A673 (cell line): ENCODE results near the gene CENPN. TPM values are rescaled to one million over a fixed set of nuclear protein-coding genes. Genes with fewer than 3 reads are reported as not detected.

Source experiments
- BruUV-seq: library from RNA; stranded (reverse); fragments of 400-500 nt; replicated peaks from 2 replicates; lab custom pipeline; 2021; lab: Mats Ljungman, UMichigan
- CTCF ChIA-PET: fragments of 300-600 bp; sonication (Branson Sonifier 250); formaldehyde crosslinking; loops from one replicate; lab custom pipeline; 2022; ENCODE audit warnings: antibody characterized with exemption; lab: Charles Lee
- POLR2A ChIA-PET: fragments of 300-600 bp; sonication (Branson Sonifier 250); formaldehyde crosslinking; loops from one replicate; lab custom pipeline; 2022; ENCODE audit warnings: antibody characterized with exemption; ENCODE audit not compliant: low non-redundant PET; lab: Charles Lee
- DNase-seq: peaks from one replicate; pipeline ENCODE4 v3.0.0-alpha.2; 2015; ENCODE audit warnings: low spot score
- H3K27ac ChIP-seq: fragments of 200-600 bp; sonication (generic); 2 replicates; pipeline ENCODE4 v1.5.1; 2016; ENCODE audit warnings: mixed run types, low read depth, mild to moderate bottlenecking, mixed read lengths, antibody characterized with exemption, low read length; ENCODE audit not compliant: poor library complexity, severe bottlenecking
- H3K27me3 ChIP-seq: fragments of 200-600 bp; sonication (generic); replicated peaks from 2 replicates; pipeline ENCODE4 v1.6.1; 2017; ENCODE audit warnings: mixed run types, low read depth, mild to moderate bottlenecking, mixed read lengths, antibody characterized with exemption, low read length; ENCODE audit not compliant: insufficient read depth, poor library complexity
- H3K36me3 ChIP-seq: fragments of 200-600 bp; sonication (generic); 2 replicates; pipeline ENCODE4 v1.6.1; 2016; ENCODE audit warnings: mixed run types, mild to moderate bottlenecking, mixed read lengths, antibody characterized with exemption, low read length; ENCODE audit not compliant: insufficient read depth, poor library complexity, severe bottlenecking
- H3K4me1 ChIP-seq: fragments of 200-600 bp; sonication (generic); 2 replicates; pipeline ENCODE4 v1.6.1; 2017; ENCODE audit warnings: mixed run types, mild to moderate bottlenecking, mixed read lengths, antibody characterized with exemption, low read length; ENCODE audit not compliant: insufficient read depth, poor library complexity, severe bottlenecking
- H3K4me3 ChIP-seq: fragments of 200-600 bp; sonication (generic); 2 replicates; pipeline ENCODE4 v1.5.1; 2016; ENCODE audit warnings: low read depth, mixed run types, mild to moderate bottlenecking, mixed read lengths, low read length; ENCODE audit not compliant: poor library complexity, severe bottlenecking
- H3K9me3 ChIP-seq: fragments of 200-600 bp; sonication (generic); 2 replicates; pipeline ENCODE4 v1.6.1; 2016; ENCODE audit warnings: mixed run types, low read depth, mild to moderate bottlenecking, mixed read lengths, antibody characterized with exemption, low read length; ENCODE audit not compliant: poor library complexity, severe bottlenecking
- CTCF ChIP-seq: fragments of 300-800, 200-600 bp; sonication (generic); conservative IDR thresholded peaks from 2 replicates; pipeline ENCODE4 v1.5.1; 2017; ENCODE audit warnings: low read depth, mild to moderate bottlenecking, antibody characterized with exemption, low read length, moderate library complexity, mixed read lengths
- EZH2 ChIP-seq: fragments of 200-600 bp; sonication (generic); IDR thresholded peaks from 2 replicates; pipeline ENCODE4 v1.6.1; 2017; ENCODE audit warnings: borderline replicate concordance, low read depth, mild to moderate bottlenecking, mixed read lengths, antibody characterized with exemption, low read length; ENCODE audit not compliant: poor library complexity, severe bottlenecking
- intact Hi-C: fragments of 100-400 bp; cut with micrococcal nuclease; formaldehyde crosslinking; loops from one replicate; pipeline ENCODE4 v1.10.0; 2022; ENCODE audit not compliant: unreplicated experiment
- total RNA-seq: library from RNA; stranded (reverse); gene quantifications from 2 replicates; pipeline ENCODE4 v1.2.3, GENCODE V29; 2021

CENPN gene
- total RNA-seq, 1 experiment from 2014 or later: 109 TPM

DNA sequence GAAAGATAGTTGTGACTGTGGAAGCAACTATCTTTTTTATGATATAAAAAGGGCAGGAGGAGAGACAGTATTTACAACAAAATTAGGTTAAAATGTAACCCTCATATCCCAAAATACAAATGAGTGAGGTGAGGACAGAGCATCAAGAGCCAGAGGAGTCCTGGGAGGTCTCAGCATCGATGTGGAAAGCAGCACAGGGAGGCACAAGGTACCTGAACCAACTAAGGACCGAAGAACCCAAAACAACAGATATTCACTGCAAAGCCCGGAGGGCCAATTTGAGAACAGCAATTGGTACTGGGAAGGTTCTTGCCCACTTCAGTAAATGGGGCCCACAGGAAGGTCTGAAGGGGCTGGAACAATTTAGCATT lies 37.9 kb upstream of the CENPN start:
- ChIA-PET POLR2A (no interaction called here), CTCF (interaction anchor here (0.6 kb wide), 1 partner anchor 18 kb away, joined by 5 read pairs; no protein-coding TSS in a partner anchor)
- BruUV-seq: no TSS peak
- no peaks in the 10 kb centered on the region for H3K27me3 ChIP-seq
- intact Hi-C loops: no loop called here
- no peak overlapping the region for H3K27ac ChIP-seq
- no peak for DNase-seq
- H3K4me3 ChIP-seq: no peak overlapping the region
- H3K36me3 ChIP-seq: peaks cover 7% of the 10 kb centered on the region
- H3K4me1 ChIP-seq: no peaks in the 10 kb centered on the region
- no peaks in the 10 kb centered on the region for H3K9me3 ChIP-seq
- TF ChIP-seq EZH2: no peak
- TF ChIP-seq CTCF: no peak

GRCh38 chr16:80971819-80972218 lies 35.2 kb upstream of the CENPN start:
- CTCF ChIA-PET: no interaction called here
- POLR2A ChIA-PET: no interaction called here
- Histone ChIP-seq H3K4me1 (no peaks in the 10 kb centered on the region), H3K27me3 (no peaks in the 10 kb centered on the region), H3K27ac (no peak overlapping the region), H3K9me3 (no peaks in the 10 kb centered on the region), H3K36me3 (peaks cover 18% of the 10 kb centered on the region), H3K4me3 (no peak overlapping the region)
- BruUV-seq: no TSS peak
- no peak for TF ChIP-seq EZH2
- no peak for TF ChIP-seq CTCF
- intact Hi-C loops: no loop called here
- DNase-seq: no peak

DNA sequence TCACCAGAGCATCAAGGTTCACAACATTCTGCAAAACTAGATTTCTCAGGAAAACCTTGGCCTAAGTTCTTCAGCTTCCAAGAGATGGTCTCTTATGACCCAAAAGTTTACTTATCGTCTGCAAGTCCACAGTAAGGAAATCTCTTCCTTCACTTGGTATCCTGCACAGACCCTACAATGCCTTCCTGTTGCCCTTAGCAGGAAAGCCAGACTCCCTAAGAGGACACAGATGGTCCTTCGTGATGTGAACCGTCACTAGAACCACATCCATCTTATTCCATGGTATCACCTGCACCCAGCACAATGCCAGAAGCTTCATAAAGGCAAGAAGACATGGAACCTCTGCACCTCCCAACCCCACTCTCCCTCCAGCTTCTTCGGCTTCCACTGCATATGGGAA lies 34.4 kb upstream of the CENPN start:
- no peaks in the 10 kb centered on the region for H3K4me1 ChIP-seq
- H3K27ac ChIP-seq: no peak overlapping the region
- ChIA-PET POLR2A (no interaction called here), CTCF (no interaction called here)
- DNase-seq: no peak
- no peaks in the 10 kb centered on the region for H3K27me3 ChIP-seq
- peaks cover 18% of the 10 kb centered on the region for H3K36me3 ChIP-seq
- H3K9me3 ChIP-seq: no peaks in the 10 kb centered on the region
- BruUV-seq: no TSS peak
- intact Hi-C loops: no loop called here
- H3K4me3 ChIP-seq: no peak overlapping the region
- TF ChIP-seq CTCF (no peak), EZH2 (no peak)
